Central memory CD8-positive, alpha-beta T cell (primary cell): ENCODE results near the gene MYO1E.
A peak's percentile ranks its signal among the peaks of the same experiment; 100 is the strongest.

Source experiments
- ATAC-seq: fragments of 150-1000 bp; cut with Tn5 transposase; replicated peaks from 2 replicates; pipeline ENCODE4 v1.10.0; 2022; ENCODE audit warnings: mild to moderate bottlenecking, moderate FRiP score, moderate number of reproducible peaks; ENCODE audit not compliant: poor library complexity, severe bottlenecking; ENCODE audit errors: extremely low read depth
- DNase-seq, 2 donors: peaks; one replicate each; pipeline ENCODE4 v3.0.0; 2021; ENCODE audit warnings: low spot score in 2 of 2
- H3K27ac Mint-ChIP-seq: one replicate; pipeline ENCODE4 v1.8.0; 2022; ENCODE audit warnings: low read depth, mild to moderate bottlenecking, moderate library complexity, mixed read lengths
- H3K27me3 Mint-ChIP-seq: one replicate; pipeline ENCODE4 v1.8.0; 2022; ENCODE audit warnings: mixed read lengths
- H3K36me3 Mint-ChIP-seq: one replicate; pipeline ENCODE4 v1.8.0; 2022; ENCODE audit warnings: mild to moderate bottlenecking, moderate library complexity, mixed read lengths; ENCODE audit not compliant: insufficient read depth
- H3K4me1 Mint-ChIP-seq: one replicate; pipeline ENCODE4 v1.8.0; 2022; ENCODE audit warnings: mixed read lengths
- H3K4me3 Mint-ChIP-seq: one replicate; pipeline ENCODE4 v1.8.0; 2022; ENCODE audit warnings: mild to moderate bottlenecking, moderate library complexity, mixed read lengths
- H3K9me3 Mint-ChIP-seq: one replicate; pipeline ENCODE4 v1.8.0; 2022; ENCODE audit warnings: mixed read lengths

MYO1E gene

DNA sequence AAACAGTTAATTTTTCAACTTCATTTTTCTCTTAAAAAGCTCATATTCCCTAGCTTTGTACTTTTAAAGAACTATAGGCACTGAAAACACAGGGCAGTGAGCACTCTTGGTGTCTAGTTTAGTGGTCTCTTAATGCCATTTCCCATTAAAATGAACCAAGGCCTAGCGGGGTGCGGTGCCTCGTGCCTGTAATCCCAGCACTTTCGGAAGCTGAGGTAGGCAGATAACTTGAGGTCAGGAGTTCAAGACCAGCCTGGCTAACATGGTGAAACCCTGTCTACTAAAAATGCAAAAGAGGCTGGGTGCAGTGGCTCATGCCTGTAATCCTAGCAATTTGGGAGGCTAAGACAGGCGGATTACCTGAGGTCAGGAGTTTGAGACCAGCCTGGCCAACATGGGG, 120.5 kb downstream of the MYO1E start:
- no peak for ATAC-seq
- DNase-seq: no peak
- Mint-ChIP-seq H3K4me1 (peaks cover 12% of the 10 kb centered on the region), H3K4me3 (no peak overlapping the region), H3K36me3 (no peaks in the 10 kb centered on the region), H3K9me3 (no peaks in the 10 kb centered on the region), H3K27me3 (no peaks in the 10 kb centered on the region), H3K27ac (no peak overlapping the region)

DNA sequence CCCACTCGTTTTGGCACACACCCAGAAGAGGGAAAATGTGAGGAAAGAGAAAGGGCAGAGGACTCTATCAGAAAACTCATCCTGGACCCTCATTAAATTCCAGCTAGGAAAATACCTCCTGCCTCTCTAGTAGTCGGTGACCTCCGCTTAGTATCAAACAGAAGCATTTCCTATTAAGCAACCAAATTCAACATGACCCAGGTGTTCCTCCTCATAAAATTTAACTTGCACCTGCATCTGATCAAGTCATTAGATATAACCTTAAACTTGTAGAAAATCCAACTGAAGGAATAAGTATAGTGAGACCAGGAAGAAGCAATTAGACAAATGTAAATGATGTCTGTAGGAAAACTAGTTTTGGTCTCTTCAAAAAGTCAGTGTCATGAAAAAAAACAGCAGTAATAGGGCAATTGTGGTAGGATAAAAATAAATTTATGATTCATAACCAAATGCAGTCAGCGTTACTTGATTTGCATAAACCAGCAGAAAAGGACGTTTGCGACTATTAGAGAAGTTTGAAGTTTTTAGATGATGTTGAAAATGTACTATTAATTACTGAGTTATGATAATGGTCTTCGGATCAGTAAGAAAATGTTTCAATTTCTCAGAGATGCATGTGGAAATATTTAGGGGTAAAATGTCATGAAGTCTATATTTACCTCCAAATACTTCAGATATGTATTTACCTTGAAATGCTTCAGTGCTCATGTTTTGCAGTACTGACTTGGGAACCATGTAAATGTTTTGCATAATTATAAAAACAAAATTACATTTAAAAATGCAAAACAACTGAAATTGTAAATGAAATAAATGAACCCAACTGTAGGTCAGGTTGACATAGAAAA, 121.4 kb downstream of the MYO1E start:
- H3K36me3 Mint-ChIP-seq: no peaks in the 10 kb centered on the region
- H3K27me3 Mint-ChIP-seq: no peaks in the 10 kb centered on the region
- no peak overlapping the region for H3K27ac Mint-ChIP-seq
- H3K9me3 Mint-ChIP-seq: no peaks in the 10 kb centered on the region
- H3K4me1 Mint-ChIP-seq: peaks cover 10% of the 10 kb centered on the region
- DNase-seq (no peak), ATAC-seq (no peak)
- H3K4me3 Mint-ChIP-seq: no peak overlapping the region

DNA sequence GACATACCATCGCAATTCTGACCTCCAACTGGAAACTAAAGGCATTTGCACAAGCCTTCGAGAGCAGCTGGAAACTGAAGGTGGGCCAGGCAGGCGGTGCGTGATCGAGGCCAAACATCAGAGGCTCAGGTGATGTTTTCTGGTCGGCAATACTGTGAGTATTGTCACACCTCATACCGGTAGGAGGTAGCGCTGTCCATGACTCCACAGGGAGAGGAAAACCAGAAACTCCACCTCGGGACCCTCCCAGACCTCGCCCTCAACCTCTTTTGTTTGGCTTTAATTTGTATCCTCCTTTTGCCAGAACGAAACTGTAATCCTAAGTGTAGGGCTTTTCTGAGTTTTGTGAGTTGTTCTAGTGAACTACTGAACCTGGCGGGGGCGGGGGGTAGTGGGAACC, 122.4 kb downstream of the MYO1E start:
- DNase-seq (no peak), ATAC-seq (no peak)
- peaks cover under 1% of the 10 kb centered on the region for H3K4me1 Mint-ChIP-seq
- no peaks in the 10 kb centered on the region for H3K9me3 Mint-ChIP-seq
- H3K27ac Mint-ChIP-seq: no peak overlapping the region
- no peak overlapping the region for H3K4me3 Mint-ChIP-seq
- no peaks in the 10 kb centered on the region for H3K27me3 Mint-ChIP-seq
- H3K36me3 Mint-ChIP-seq: no peaks in the 10 kb centered on the region

DNA sequence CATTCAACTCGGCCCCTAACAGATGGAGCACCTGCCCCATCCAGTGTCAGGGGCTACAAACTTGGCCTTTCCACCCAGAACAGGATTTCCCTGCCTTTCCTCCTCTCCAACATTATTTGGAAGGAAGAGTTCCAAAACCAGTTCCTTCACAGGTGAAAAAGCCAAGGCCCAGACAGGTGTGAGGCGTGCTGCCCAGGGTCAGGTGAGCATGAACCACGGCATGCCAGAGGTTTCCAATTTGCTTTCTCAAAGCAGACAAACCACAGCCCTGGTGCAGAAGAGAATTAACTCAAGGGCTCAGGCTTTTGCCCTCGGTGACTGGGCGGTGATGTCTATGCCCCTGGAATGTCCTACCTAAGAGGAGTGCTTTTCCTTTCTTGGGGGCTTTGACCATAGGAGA, 122.9 kb downstream of the MYO1E start:
- no peak overlapping the region for H3K27ac Mint-ChIP-seq
- no peak for ATAC-seq
- no peaks in the 10 kb centered on the region for H3K27me3 Mint-ChIP-seq

DNA sequence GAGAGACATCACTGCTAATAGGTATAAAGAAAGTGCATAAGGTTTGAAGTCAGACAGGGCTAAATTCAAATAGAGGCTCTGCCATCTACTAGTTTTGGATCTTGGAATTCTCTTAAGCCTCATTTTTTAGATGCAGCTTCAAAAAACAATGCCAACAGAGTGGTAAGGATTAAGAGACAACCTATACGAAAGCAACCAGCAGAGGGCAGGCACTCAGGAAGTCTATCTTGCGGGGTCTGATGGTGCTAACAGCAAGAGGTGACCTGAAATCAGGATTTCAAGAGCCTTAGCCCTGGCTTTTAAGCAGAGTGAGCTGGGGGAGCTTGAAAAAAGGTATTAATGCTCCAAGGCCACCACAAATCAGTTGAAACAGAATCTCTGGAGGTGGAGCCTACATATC, 125.3 kb downstream of the MYO1E start:
- H3K4me1 Mint-ChIP-seq: no peaks in the 10 kb centered on the region
- no peak overlapping the region for H3K27ac Mint-ChIP-seq
- no peaks in the 10 kb centered on the region for H3K27me3 Mint-ChIP-seq

More for the DNA sequence above, 122.9 kb downstream of the MYO1E start:
- no peaks in the 10 kb centered on the region for H3K36me3 Mint-ChIP-seq
- H3K4me1 Mint-ChIP-seq: no peaks in the 10 kb centered on the region
- no peak overlapping the region for H3K4me3 Mint-ChIP-seq
- no peak for DNase-seq
- no peaks in the 10 kb centered on the region for H3K9me3 Mint-ChIP-seq

DNA sequence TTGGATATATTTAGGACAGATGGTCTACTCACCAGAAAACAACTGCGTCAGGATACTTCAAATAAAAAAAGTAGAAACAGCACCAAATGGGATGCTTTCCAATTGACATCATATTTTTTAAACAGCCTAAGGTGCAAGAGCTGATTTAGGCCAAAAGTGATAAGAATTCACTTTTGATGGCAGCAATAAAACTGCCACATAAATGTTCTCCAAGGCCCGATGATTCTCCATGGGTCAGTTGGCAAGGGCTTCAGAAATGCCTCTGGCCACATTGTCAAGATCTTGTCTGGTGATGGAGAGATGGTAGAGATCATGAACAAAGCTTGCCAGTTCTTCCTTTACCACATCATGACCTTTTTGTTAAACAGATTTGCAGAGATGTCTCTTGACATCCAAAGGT, 127.1 kb downstream of the MYO1E start:
- no peak overlapping the region for H3K27ac Mint-ChIP-seq
- H3K4me1 Mint-ChIP-seq: no peaks in the 10 kb centered on the region
- ATAC-seq (no peak), DNase-seq (no peak)
- no peak overlapping the region for H3K4me3 Mint-ChIP-seq
- no peaks in the 10 kb centered on the region for H3K36me3 Mint-ChIP-seq
- peaks cover 6% of the 10 kb centered on the region for H3K27me3 Mint-ChIP-seq
- H3K9me3 Mint-ChIP-seq: no peaks in the 10 kb centered on the region

More for the DNA sequence above, 125.3 kb downstream of the MYO1E start:
- no peak for ATAC-seq
- no peaks in the 10 kb centered on the region for H3K9me3 Mint-ChIP-seq
- no peaks in the 10 kb centered on the region for H3K36me3 Mint-ChIP-seq
- DNase-seq: peak; percentile 17 to 18
- no peak overlapping the region for H3K4me3 Mint-ChIP-seq

DNA sequence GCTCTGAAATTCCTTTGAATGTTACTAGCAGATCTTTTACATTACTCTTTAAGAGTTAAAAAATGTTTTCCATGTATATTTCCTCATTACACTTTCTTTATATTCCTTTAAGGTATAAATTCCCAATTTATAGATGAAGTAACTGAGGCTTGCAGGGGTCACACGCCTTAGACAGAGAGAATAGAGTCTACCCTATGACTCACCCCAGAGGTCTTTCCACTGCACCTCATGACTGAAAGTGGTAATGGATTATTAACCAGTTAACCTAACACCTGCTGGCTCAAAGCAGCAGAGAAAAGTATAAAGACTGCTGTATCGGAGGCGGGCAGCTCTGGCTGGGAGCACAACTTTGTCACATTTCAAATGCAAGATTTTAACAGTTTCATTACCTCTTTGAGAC, 128.3 kb downstream of the MYO1E start:
- no peak overlapping the region for H3K27ac Mint-ChIP-seq
- peaks cover 7% of the 10 kb centered on the region for H3K27me3 Mint-ChIP-seq
- no peak overlapping the region for H3K4me3 Mint-ChIP-seq
- DNase-seq (no peak), ATAC-seq (no peak)
- no peaks in the 10 kb centered on the region for H3K36me3 Mint-ChIP-seq
- H3K4me1 Mint-ChIP-seq: no peaks in the 10 kb centered on the region
- no peaks in the 10 kb centered on the region for H3K9me3 Mint-ChIP-seq

DNA sequence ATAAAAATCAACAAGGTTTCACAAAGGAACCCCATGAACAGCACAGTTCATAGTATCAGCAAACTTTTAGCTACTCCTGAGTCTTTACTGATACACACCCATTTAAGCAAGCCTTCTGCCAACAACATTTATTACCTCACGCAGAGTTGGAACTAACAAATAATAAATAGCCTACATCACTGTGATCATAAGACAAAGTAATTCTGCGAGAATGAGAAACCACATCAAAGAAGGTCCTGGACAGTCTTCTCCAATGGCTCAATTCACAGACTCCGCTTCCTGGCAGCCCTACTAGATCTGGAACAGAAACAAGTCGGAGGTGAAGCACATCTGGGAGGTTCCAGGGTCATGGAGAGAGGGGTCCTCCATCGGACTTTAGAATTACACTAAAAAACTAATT, 129.0 kb downstream of the MYO1E start:
- no peak overlapping the region for H3K4me3 Mint-ChIP-seq
- no peak overlapping the region for H3K27ac Mint-ChIP-seq
- peaks cover 7% of the 10 kb centered on the region for H3K27me3 Mint-ChIP-seq
- no peaks in the 10 kb centered on the region for H3K9me3 Mint-ChIP-seq
- ATAC-seq (no peak), DNase-seq (no peak)
- no peaks in the 10 kb centered on the region for H3K4me1 Mint-ChIP-seq
- no peaks in the 10 kb centered on the region for H3K36me3 Mint-ChIP-seq

DNA sequence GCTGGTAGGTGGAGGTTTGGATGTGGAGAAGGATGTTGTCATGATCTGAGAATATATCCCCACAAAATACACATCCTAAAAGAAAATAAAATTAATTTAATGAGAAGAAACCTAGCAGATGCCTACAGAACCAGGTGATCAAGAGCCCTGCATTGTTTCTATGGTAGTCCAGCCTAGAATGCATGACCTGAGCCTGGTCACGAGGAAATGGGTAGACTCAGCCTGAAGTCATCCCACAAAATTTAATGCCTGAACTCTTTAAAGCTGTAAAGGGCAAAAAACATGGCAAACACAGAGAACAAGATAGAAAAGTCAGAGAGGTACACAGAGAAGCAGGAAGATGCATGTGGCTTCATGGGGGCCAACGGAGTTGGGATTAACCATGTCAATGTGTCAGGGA, 130.0 kb downstream of the MYO1E start:
- Mint-ChIP-seq H3K27ac (no peak overlapping the region), H3K4me1 (no peaks in the 10 kb centered on the region)

DNA sequence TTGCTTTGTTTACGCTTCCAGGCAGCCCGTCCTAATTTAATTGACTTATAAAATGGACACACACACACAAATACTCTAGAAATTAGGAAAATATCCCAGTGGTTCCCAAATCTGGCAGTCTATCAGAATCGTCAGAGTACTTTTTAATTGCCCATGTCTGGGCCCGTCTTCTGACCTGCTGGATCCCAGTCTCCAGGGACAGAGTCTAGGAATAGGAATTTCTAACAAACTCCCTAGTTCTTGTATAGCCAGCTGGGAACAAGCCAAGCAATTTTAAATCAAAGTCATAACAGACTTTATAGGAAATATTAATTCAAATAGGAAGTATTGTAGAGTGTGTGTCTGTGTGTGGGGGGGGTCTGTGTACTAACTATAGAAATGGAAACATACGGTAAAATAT, 132.6 kb downstream of the MYO1E start:
- Mint-ChIP-seq H3K4me3 (no peak overlapping the region), H3K4me1 (no peaks in the 10 kb centered on the region), H3K27me3 (peaks cover 17% of the 10 kb centered on the region), H3K9me3 (no peaks in the 10 kb centered on the region), H3K27ac (no peak overlapping the region), H3K36me3 (no peaks in the 10 kb centered on the region)
- DNase-seq: no peak
- no peak for ATAC-seq

More for the DNA sequence above, 130.0 kb downstream of the MYO1E start:
- no peak for DNase-seq
- H3K27me3 Mint-ChIP-seq: peaks cover 7% of the 10 kb centered on the region
- no peaks in the 10 kb centered on the region for H3K36me3 Mint-ChIP-seq
- ATAC-seq: no peak
- H3K4me3 Mint-ChIP-seq: no peak overlapping the region
- no peaks in the 10 kb centered on the region for H3K9me3 Mint-ChIP-seq

DNA sequence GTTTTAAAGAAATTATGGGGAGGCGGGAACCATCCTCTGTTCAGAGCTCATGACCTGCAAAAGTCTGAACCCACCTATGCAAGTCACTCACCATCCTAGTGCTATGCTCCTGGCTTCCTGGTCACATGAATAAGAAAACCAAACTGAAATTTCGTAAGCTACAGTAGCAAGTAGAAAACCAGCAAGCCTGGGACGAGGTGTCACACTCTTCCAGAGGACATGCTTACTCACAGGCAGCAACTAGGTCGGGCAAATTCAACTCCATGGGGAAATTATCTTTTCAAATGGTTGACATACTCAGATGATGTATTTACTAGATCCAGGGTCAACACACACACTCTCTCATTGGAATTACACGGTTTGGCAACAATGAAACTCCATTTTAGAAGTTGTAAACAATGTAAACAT, 134.7 kb downstream of the MYO1E start:
- H3K27me3 Mint-ChIP-seq: peaks cover 17% of the 10 kb centered on the region
- H3K27ac Mint-ChIP-seq: no peak overlapping the region
- H3K4me1 Mint-ChIP-seq: no peaks in the 10 kb centered on the region
- H3K36me3 Mint-ChIP-seq: no peaks in the 10 kb centered on the region
- H3K9me3 Mint-ChIP-seq: no peaks in the 10 kb centered on the region
- H3K4me3 Mint-ChIP-seq: no peak overlapping the region
- no peak for ATAC-seq
- no peak for DNase-seq

DNA sequence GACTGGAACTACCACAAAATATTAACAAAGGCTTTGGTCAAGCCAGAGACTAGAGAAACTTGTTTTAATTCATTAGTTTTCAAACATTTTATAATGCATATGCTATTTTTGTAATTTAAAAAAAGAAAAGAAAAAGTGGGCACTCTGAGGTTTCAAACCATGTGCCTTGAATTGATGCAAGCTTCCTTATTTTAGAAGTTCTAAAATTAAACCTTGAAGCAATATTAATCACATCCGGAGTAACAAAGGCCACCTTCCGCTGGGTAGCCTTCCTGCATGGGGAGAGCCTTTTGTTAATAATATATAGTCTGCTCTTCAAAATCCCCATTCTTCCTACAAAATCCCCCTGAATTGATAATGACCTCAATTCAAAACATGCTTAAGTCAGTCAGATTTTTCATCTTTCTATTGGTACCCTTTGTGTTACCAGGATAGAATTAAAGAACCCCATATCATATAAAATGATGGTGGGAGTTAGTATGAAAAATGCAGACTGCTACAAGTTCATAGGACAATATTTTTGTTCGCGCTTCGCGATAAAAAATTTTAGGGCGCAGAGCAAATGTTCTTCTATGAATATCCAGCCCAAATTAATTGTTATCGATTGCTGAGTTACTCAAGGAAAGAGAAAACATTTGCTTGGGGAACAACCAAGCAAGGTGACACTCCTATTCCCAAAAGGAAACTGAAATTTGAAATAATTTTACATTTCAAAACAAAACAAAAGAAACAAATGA, 135.4 kb downstream of the MYO1E start:
- H3K27me3 Mint-ChIP-seq: peaks cover 17% of the 10 kb centered on the region
- H3K4me3 Mint-ChIP-seq: no peak overlapping the region
- no peaks in the 10 kb centered on the region for H3K4me1 Mint-ChIP-seq
- no peak for DNase-seq
- no peak for ATAC-seq
- no peak overlapping the region for H3K27ac Mint-ChIP-seq
- H3K9me3 Mint-ChIP-seq: no peaks in the 10 kb centered on the region
- H3K36me3 Mint-ChIP-seq: no peaks in the 10 kb centered on the region

DNA sequence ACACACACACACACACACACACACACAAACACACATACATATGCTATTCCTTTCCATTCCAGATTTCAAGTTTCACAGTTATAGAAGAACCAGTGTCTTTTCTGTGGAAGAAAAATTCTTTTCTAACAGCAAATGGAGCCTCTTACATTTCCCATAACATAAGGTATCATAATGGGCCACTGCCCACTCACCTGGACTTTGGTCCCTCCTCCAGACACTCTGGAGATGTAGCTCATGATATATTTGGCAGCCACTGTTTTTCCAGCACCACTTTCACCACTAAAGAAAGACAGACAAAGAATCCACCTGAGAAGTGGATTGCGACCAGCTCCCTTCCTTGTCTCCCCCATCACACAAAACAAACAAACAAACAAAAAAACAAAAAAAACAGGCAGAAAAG, 136.3 kb downstream of the MYO1E start:
- Mint-ChIP-seq H3K4me3 (no peak overlapping the region), H3K4me1 (no peaks in the 10 kb centered on the region), H3K27me3 (peaks cover 17% of the 10 kb centered on the region), H3K27ac (no peak overlapping the region), H3K36me3 (no peaks in the 10 kb centered on the region), H3K9me3 (no peaks in the 10 kb centered on the region)
- ATAC-seq (no peak), DNase-seq (no peak)
